ENCODE measurements around the gene ZNF609. TPM values are rescaled to one million over a fixed set of nuclear protein-coding genes. Genes with fewer than 3 reads are reported as not detected.
A peak's percentile ranks its signal among the peaks of the same experiment; 100 is the strongest.
"Not testable (repeated sequence)": the region's sequence is repeated elsewhere in the genome, so short reads cannot be mapped to it uniquely, and the experiment has no call there.

The ZNF609 gene
- total and polyA plus RNA-seq, 9 donors: 12.1 to 20.8 (median 16.9) TPM

DNA sequence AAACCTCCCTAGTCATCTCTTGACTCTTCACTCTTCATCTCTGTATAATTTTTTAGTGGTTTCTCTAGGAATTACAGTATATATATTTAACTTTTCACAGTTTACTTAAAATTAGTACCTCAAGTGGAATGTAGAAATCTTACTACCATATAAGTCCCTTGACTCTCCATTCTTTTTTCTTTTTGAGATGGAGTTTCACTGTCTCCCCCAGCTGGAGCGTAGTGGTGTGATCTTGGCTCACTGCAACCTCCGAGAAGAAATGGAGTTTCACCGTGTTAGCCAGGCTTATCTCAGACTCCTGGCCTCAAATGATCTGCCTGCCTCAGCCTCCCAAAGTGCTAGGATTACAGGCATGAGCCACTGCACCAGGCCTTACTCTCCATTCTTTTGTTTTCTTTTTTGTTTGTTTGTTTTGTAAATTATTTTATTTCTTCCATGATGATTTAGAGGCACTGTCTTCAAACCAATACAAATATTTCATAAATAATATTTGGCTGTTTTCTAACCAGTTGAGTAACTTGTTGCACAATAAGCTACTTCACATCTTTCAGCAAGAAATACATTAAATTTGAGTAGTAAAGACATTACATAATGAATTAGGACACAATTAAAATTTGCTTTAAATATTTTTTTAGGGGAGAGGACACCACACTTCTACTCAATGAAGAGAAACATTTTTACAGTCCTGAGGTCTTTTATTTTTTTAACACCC is 170.2 kb downstream of the ZNF609 start:
- H3K9me3 ChIP-seq (replicated peaks; ENCODE audit: control insufficient read depth, low read depth, low read length): no peaks in the 10 kb centered on the region
- H3K4me1 ChIP-seq (ENCODE audit: control insufficient read depth, insufficient read depth, low read length): peaks cover 4% of the 10 kb centered on the region
- no peak for DNase-seq
- 53% methylated on average over 3 of the region's 3 CpGs for WGBS (ENCODE audit: insufficient coverage)
- H3K4me3 ChIP-seq (ENCODE audit: low read length): no peak overlapping the region
- H3K27ac ChIP-seq (ENCODE audit: low read length): no peak overlapping the region
- H3K36me3 ChIP-seq (ENCODE audit: control insufficient read depth, insufficient read depth, low read length): peaks cover 8% of the 10 kb centered on the region
- H3K27me3 ChIP-seq (ENCODE audit: control insufficient read depth, insufficient read depth, low read length): no peaks in the 10 kb centered on the region

- WGBS (ENCODE audit: insufficient coverage): 58% methylated on average over 2 of the region's 3 CpGs
Observed at GRCh38 chr15:64632639-64633038, 172.3 kb downstream of the ZNF609 start.

GRCh38 chr15:64633332-64633731 is 173.0 kb downstream of the ZNF609 start:
- H3K4me1 ChIP-seq (ENCODE audit: control insufficient read depth, insufficient read depth, low read length): peaks cover 8% of the 10 kb centered on the region

More at GRCh38 chr15:64632639-64633038, 172.3 kb downstream of the ZNF609 start:
- H3K4me1 ChIP-seq (ENCODE audit: control insufficient read depth, insufficient read depth, low read length); H3K27ac ChIP-seq (ENCODE audit: low read length); H3K9me3 ChIP-seq (replicated peaks; ENCODE audit: control insufficient read depth, low read depth, low read length); DNase-seq; H3K27me3 ChIP-seq (ENCODE audit: control insufficient read depth, insufficient read depth, low read length); H3K4me3 ChIP-seq (ENCODE audit: low read length); H3K36me3 ChIP-seq (ENCODE audit: control insufficient read depth, insufficient read depth, low read length): not testable (repeated sequence)

GRCh38 chr15:64634027-64634426 is 173.6 kb downstream of the ZNF609 start:
- WGBS (ENCODE audit: insufficient coverage): no CpG with 5 or more reads among the region's 2 CpGs
- Histone ChIP-seq H3K27ac (ENCODE audit: low read length) (peak overlapping the region; percentile 53), H3K4me1 (ENCODE audit: control insufficient read depth, insufficient read depth, low read length) (peaks cover 8% of the 10 kb centered on the region)

More at GRCh38 chr15:64633332-64633731, 173.0 kb downstream of the ZNF609 start:
- 94% methylated on average over 3 of the region's 5 CpGs for WGBS (ENCODE audit: insufficient coverage)
- H3K27ac ChIP-seq (ENCODE audit: low read length): no peak overlapping the region
- H3K36me3 ChIP-seq (ENCODE audit: control insufficient read depth, insufficient read depth, low read length): peaks cover 8% of the 10 kb centered on the region
- no peak for DNase-seq
- no peaks in the 10 kb centered on the region for H3K27me3 ChIP-seq (ENCODE audit: control insufficient read depth, insufficient read depth, low read length)
- peaks cover 2% of the 10 kb centered on the region for H3K9me3 ChIP-seq (replicated peaks; ENCODE audit: control insufficient read depth, low read depth, low read length)
- H3K4me3 ChIP-seq (ENCODE audit: low read length): no peak overlapping the region

DNA sequence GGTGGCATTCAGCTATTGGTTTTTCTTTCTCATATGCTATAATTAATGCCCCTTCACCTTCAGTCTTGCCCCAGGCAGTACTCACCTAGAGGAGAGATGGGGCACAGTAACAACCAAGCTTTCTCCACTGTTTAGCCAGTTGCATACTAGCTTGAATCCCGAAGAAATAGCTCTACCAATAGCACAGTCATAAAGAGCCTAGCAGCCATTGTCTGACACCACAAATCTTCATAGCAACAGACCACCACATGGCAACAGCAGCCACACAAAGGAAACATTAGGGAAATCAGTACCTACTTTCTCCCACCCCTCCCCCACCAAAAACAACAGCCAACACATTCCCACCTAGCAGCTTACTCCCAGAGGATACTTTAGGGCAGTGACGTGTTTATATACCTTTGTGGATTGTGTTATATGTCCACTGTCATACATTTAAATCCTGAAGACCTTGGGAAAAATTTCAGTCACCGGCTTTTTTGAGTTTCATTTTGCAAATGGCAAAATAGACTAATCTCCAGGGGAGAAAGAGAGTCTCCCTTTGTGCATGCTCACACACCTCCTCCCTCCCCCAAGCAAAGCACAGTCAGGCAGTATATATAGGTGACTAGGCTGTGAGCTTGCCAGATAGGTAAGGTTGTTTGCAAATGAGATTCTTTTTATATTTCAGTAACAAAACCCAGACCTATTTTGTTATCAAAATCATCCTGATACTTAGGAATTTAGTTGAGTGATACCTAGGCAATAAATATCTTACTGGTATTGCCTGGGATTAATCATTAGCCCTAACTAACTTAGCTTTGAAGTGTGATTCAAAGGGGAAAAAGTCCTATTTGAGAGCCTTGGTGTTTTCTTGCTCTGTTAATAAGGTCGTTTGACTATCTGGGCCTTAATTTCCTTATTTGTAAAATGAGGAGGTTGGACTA is 174.5 kb downstream of the ZNF609 start:
- H3K36me3 ChIP-seq (ENCODE audit: control insufficient read depth, insufficient read depth, low read length): peaks cover 8% of the 10 kb centered on the region
- peaks cover 2% of the 10 kb centered on the region for H3K9me3 ChIP-seq (replicated peaks; ENCODE audit: control insufficient read depth, low read depth, low read length)
- H3K27me3 ChIP-seq (ENCODE audit: control insufficient read depth, insufficient read depth, low read length): no peaks in the 10 kb centered on the region
- DNase-seq: peak; percentile 46
- no peak overlapping the region for H3K4me3 ChIP-seq (ENCODE audit: low read length)
- peaks cover 8% of the 10 kb centered on the region for H3K4me1 ChIP-seq (ENCODE audit: control insufficient read depth, insufficient read depth, low read length)
- H3K27ac ChIP-seq (ENCODE audit: low read length): peak overlapping the region; percentile 53
- WGBS (ENCODE audit: insufficient coverage): 17% methylated on average over 1 of the region's 4 CpGs

More at GRCh38 chr15:64634027-64634426, 173.6 kb downstream of the ZNF609 start:
- DNase-seq: no peak
- peaks cover 8% of the 10 kb centered on the region for H3K36me3 ChIP-seq (ENCODE audit: control insufficient read depth, insufficient read depth, low read length)
- no peaks in the 10 kb centered on the region for H3K27me3 ChIP-seq (ENCODE audit: control insufficient read depth, insufficient read depth, low read length)
- H3K4me3 ChIP-seq (ENCODE audit: low read length): no peak overlapping the region
- peaks cover 2% of the 10 kb centered on the region for H3K9me3 ChIP-seq (replicated peaks; ENCODE audit: control insufficient read depth, low read depth, low read length)

DNA sequence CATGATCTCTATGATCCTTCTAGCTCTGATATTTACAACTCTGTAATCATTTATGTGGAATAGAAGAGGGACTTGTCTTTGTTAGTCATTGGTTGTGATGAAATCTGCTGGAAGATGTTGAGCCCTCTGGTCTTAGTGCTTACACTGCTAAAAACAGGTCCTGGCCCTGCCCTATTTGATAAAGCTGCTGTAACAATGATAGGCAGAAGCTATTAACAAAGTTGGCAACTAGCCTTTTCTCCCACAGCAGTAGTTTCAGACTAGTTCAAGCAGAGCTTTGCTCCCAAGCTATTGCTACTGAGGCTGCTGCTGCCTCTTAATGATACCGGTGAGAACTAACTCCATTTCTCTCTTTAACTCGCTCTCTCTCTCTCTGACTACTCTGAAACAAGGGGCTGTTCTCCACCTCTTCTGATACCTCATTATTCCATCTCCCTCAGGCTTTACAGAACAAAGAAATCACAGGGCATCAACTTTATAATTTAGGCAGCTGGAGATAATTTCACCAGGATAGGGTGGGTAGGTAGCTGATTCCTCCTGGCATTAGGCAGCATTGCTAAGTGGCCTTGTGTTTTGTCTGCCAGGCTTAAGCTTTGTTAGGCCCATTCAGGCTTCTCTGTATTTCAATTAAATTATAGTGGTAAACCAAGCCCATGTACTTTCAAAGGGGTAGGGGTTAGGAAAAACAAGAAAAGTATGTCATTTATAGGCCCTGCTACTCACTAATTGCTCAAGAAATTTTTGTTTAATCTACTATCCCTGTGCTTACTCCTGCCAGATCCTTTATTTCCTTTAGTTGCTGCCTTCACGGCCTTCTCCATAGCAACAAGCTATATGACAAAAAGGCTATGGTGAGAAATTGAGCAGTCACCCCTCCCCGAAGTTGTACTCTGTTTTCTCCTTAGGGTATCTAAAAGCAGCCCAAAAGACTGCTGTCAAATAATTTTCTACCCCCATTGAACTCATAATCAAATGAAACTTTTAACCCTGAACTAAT is 175.4 kb downstream of the ZNF609 start:
- 54% methylated on average over 2 of the region's 4 CpGs for WGBS (ENCODE audit: insufficient coverage)

DNA sequence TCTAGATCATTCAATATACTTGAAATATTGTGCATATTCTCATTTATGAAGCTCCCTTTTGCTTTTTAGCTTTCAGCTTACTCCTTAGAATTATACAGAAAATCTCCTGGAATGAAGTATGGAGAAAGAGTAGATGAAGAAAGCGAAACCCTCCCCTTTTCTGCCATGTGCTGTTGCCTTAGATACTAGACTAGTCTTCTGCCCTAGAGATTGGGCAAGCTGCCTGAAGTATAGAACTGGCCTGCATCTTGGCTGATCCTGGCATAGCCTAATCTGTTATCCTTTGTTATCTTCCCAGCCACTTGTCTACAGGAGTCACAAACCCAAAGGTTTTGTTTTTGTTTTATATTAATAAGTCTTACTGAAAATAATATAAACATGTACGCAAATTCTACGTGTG is 176.2 kb downstream of the ZNF609 start:
- Histone ChIP-seq H3K27ac (ENCODE audit: low read length) (no peak overlapping the region), H3K4me1 (ENCODE audit: control insufficient read depth, insufficient read depth, low read length) (peaks cover 8% of the 10 kb centered on the region), H3K9me3 (replicated peaks; ENCODE audit: control insufficient read depth, low read depth, low read length) (peaks cover 2% of the 10 kb centered on the region), H3K27me3 (ENCODE audit: control insufficient read depth, insufficient read depth, low read length) (no peaks in the 10 kb centered on the region), H3K4me3 (ENCODE audit: low read length) (no peak overlapping the region), H3K36me3 (ENCODE audit: control insufficient read depth, insufficient read depth, low read length) (peaks cover 5% of the 10 kb centered on the region)
- DNase-seq: no peak
- WGBS (ENCODE audit: insufficient coverage): 100% methylated on average over 1 of the region's 3 CpGs

More for the DNA sequence above, 175.4 kb downstream of the ZNF609 start:
- peak; percentile 60 for DNase-seq
- no peaks in the 10 kb centered on the region for H3K27me3 ChIP-seq (ENCODE audit: control insufficient read depth, insufficient read depth, low read length)
- H3K4me3 ChIP-seq (ENCODE audit: low read length): no peak overlapping the region
- peak overlapping the region; percentile 53 for H3K27ac ChIP-seq (ENCODE audit: low read length)
- H3K4me1 ChIP-seq (ENCODE audit: control insufficient read depth, insufficient read depth, low read length): peaks cover 8% of the 10 kb centered on the region
- H3K36me3 ChIP-seq (ENCODE audit: control insufficient read depth, insufficient read depth, low read length): peaks cover 8% of the 10 kb centered on the region
- H3K9me3 ChIP-seq (replicated peaks; ENCODE audit: control insufficient read depth, low read depth, low read length): peaks cover 2% of the 10 kb centered on the region

GRCh38 chr15:64637412-64637811 is 177.0 kb downstream of the ZNF609 start:
- Histone ChIP-seq H3K9me3 (replicated peaks; ENCODE audit: control insufficient read depth, low read depth, low read length) (peaks cover 2% of the 10 kb centered on the region), H3K4me1 (ENCODE audit: control insufficient read depth, insufficient read depth, low read length) (peaks cover 8% of the 10 kb centered on the region), H3K36me3 (ENCODE audit: control insufficient read depth, insufficient read depth, low read length) (peaks cover 3% of the 10 kb centered on the region), H3K27me3 (ENCODE audit: control insufficient read depth, insufficient read depth, low read length) (no peaks in the 10 kb centered on the region), H3K27ac (ENCODE audit: low read length) (no peak overlapping the region), H3K4me3 (ENCODE audit: low read length) (no peak overlapping the region)
- no peak for DNase-seq
- no CpG with 5 or more reads among the region's 1 CpG for WGBS (ENCODE audit: insufficient coverage)

DNA sequence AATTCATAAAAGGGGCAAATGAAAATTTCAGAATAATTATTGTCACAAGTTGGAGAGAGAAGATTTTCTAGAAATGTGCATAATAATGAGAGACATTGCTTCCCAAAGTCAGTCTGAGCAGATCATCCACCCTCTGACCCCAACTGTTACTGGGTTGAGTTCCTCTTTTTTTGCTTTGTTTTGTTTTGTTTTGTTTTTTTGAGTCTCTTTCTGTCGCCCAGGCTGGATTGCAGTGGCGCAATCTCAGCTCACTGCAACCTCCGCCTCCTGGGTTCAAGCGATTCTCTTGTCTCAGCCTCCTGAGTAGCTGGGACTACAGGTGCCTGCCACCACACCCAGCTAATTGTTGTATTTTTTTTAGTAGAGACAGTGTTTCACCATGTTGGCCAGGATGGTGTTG is 179.4 kb downstream of the ZNF609 start:
- not testable (repeated sequence) for H3K4me3 ChIP-seq (ENCODE audit: low read length)

More for the DNA sequence above, 179.4 kb downstream of the ZNF609 start:
- H3K9me3 ChIP-seq (replicated peaks; ENCODE audit: control insufficient read depth, low read depth, low read length); DNase-seq; H3K36me3 ChIP-seq (ENCODE audit: control insufficient read depth, insufficient read depth, low read length); H3K27ac ChIP-seq (ENCODE audit: low read length); H3K27me3 ChIP-seq (ENCODE audit: control insufficient read depth, insufficient read depth, low read length); H3K4me1 ChIP-seq (ENCODE audit: control insufficient read depth, insufficient read depth, low read length): not testable (repeated sequence)
- no CpG with 5 or more reads among the region's 4 CpGs for WGBS (ENCODE audit: insufficient coverage)
